HepG2 (cell line): ENCODE data around the gene AXIN2. TPM values are rescaled to one million over a fixed set of nuclear protein-coding genes. Genes with fewer than 3 reads are reported as not detected.

Experiments
- ARNT2 ChIP-seq: sonication (generic); formaldehyde crosslinking; IDR thresholded peaks from 2 replicates; pipeline ENCODE4 v1.8.0; 2022; ENCODE audit warnings: mild to moderate bottlenecking, low read depth, missing genetic modification reagents, moderate library complexity
- CCAR2 ChIP-seq: fragments of 200-400 bp; formaldehyde crosslinking; optimal IDR thresholded peaks from 2 replicates; pipeline ENCODE3; 2018; ENCODE audit warnings: low read depth, mild to moderate bottlenecking, low read length, moderate library complexity
- CREBL2 ChIP-seq: sonication (generic); formaldehyde crosslinking; IDR thresholded peaks from 2 replicates; pipeline ENCODE4 v1.8.1; 2023; ENCODE audit warnings: missing genetic modification reagents, mild to moderate bottlenecking, borderline replicate concordance
- EP300 ChIP-seq, 3 experiments: sonication (generic) in 1 of 3; formaldehyde crosslinking in 1 of 3; IDR thresholded peaks; 2 replicates each; pipeline versions ENCODE4 v1.5.1 to v1.6.1; 2011 to 2020; ENCODE audit warnings: low read depth in 2 of 3, low read length in 2 of 3, borderline replicate concordance in 1 of 3, improper control_type of control experiment in 1 of 3, mild to moderate bottlenecking in 1 of 3, missing genetic modification reagents in 1 of 3, moderate library complexity in 1 of 3
- MATR3 ChIP-seq: sonication (generic); formaldehyde crosslinking; IDR thresholded peaks from 2 replicates; pipeline ENCODE4 v1.4.0; 2020; ENCODE audit warnings: missing genetic modification reagents
- TRAFD1 ChIP-seq: sonication (generic); formaldehyde crosslinking; IDR thresholded peaks from 2 replicates; pipeline ENCODE4 v1.5.1; 2020; ENCODE audit warnings: missing genetic modification reagents, mild to moderate bottlenecking, borderline replicate concordance
- UBTF ChIP-seq: sonication (generic); formaldehyde crosslinking; IDR thresholded peaks from 2 replicates; pipeline ENCODE4 v1.4.0; 2020; ENCODE audit warnings: mild to moderate bottlenecking, missing genetic modification reagents
- ZBTB34 ChIP-seq: sonication (generic); formaldehyde crosslinking; IDR thresholded peaks from 2 replicates; pipeline ENCODE4 v1.8.0; 2022; ENCODE audit warnings: mild to moderate bottlenecking, missing genetic modification reagents
- ZFP91 ChIP-seq: sonication (generic); formaldehyde crosslinking; IDR thresholded peaks from 2 replicates; pipeline ENCODE4 v1.9.0; 2022; ENCODE audit warnings: missing genetic modification reagents, mild to moderate bottlenecking, borderline replicate concordance
- ZNF512 ChIP-seq: sonication (generic); formaldehyde crosslinking; IDR thresholded peaks from 2 replicates; pipeline ENCODE4 v1.4.0; 2020; ENCODE audit warnings: mild to moderate bottlenecking, missing genetic modification reagents
- ZNF512B ChIP-seq: sonication (generic); formaldehyde crosslinking; IDR thresholded peaks from 2 replicates; pipeline ENCODE4 v1.5.1; 2020; ENCODE audit warnings: missing genetic modification reagents, mild to moderate bottlenecking, borderline replicate concordance
- ZNF616 ChIP-seq: sonication (generic); formaldehyde crosslinking; IDR thresholded peaks from 2 replicates; pipeline ENCODE4 v1.5.0; 2020; ENCODE audit warnings: low read depth, mild to moderate bottlenecking, missing genetic modification reagents
- ZNF724P ChIP-seq: sonication (generic); formaldehyde crosslinking; IDR thresholded peaks from 2 replicates; pipeline ENCODE4 v1.8.0; 2022; ENCODE audit warnings: missing genetic modification reagents, borderline replicate concordance
- polyA plus RNA-seq, 8 experiments: library from polyadenylated mRNA; depleted of rRNA in 3 of 8; stranded (reverse) in 7 of 8; unstranded in 1 of 8; fragments of >200 nt; fragmentation: Illumina TruSeq in 4 of 8; extraction: Trizol in 4 of 8; gene quantifications; 2 replicates each; pipeline versions ENCODE4 v1.2.1 to v1.2.3, GENCODE V29; 2011 to 2016; ENCODE audit warnings: low read depth in 4 of 8, missing spikeins in 1 of 8, mixed read lengths in 1 of 8; ENCODE audit not compliant: insufficient read depth in 1 of 8
- total RNA-seq, 5 experiments: library from RNA; depleted of rRNA; stranded (reverse); fragments of >200 nt; fragmentation: Illumina TruSeq; extraction: Trizol; gene quantifications; 2 replicates each; pipeline ENCODE4 v1.2.3, GENCODE V29; 2016; ENCODE audit warnings: low read depth in 1 of 5

Gene AXIN2
- total and polyA plus RNA-seq, 2 of the 13 experiments (the other 11 are each of a cell fraction or from before 2014, with no cell fraction given), result 58.6 to 63.4 TPM

GRCh38 chr17:65559804-65560627 is 1.4 kb downstream of the AXIN2 start (continued):
- TF ChIP-seq TRAFD1 (CRISPR knock-in tag) (no peak), MATR3 (CRISPR knock-in tag) (no peak), ZNF616 (CRISPR knock-in tag) (peak; percentile 55; the same call in 1 of the 2 replicates), CCAR2 (no peak), ZNF724P (CRISPR knock-in tag) (peak; percentile 47; the same call in 1 of the 2 replicates), ZBTB34 (CRISPR knock-in tag) (no peak), UBTF (peak; percentile 73), ZNF512B (CRISPR knock-in tag) (no peak), ZFP91 (CRISPR knock-in tag) (peak; percentile 63), EP300 (IDR thresholded peaks at IDR 0.05; ENCODE audit: low read depth in 2 of 2, low read length in 2 of 2) (no peak; a peak in 1 of 4 replicates), EP300 (CRISPR knock-in tag; IDR thresholded peaks at IDR 0.05; ENCODE audit: borderline replicate concordance) (0 out of 2 replicates have a peak, but pooled peaks have one; percentile 7), CREBL2 (CRISPR knock-in tag) (peak; percentile 63; the same call in 1 of the 2 replicates), ZNF512 (no peak), ARNT2 (CRISPR knock-in tag) (0 out of 2 replicates have a peak, but pooled peaks have one; percentile 22)
